ENCODE results near the gene GTF2IRD1.

DNA sequence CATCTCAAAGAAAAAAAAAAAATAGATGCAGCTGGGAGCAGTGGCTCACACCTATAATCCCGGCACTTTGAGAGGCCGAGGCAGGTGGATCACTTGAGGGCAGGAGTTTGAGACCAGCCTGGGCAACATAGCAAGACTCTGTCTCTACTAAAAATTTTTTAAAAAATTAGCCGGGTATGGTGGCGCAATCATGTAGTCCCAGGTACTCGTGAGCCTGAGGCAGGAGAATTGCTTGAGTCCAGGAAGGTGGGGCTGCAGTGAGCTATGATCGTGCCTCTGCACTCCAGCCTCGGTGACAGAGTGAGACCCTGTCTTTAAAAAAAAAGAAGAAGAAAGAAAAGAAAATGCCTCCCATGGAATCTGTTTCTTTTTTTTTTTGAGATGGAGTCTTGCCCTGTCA lies 31.9 kb downstream of the GTF2IRD1 start:
- TF ChIP-seq POLR2AphosphoS5 (IDR thresholded peaks at IDR 0.05; ENCODE audit: low read depth, low read length) (no peak), POLR2A (IDR thresholded peaks at IDR 0.05; ENCODE audit: low read depth, low read length) (no peak)
